DOHH2 (cell line): ENCODE data around the gene MTARC1.

Experiments used
- H3F3A ChIP-seq: fragments of 200-600 bp; sonication (generic), shearing (Covaris generic); 2 replicates; pipeline ENCODE4 v1.6.0; 2016; ENCODE audit warnings: antibody characterized with exemption, mild to moderate bottlenecking; ENCODE audit not compliant: control insufficient read depth, insufficient read depth
- H3K27ac ChIP-seq: fragments of 200-600 bp; sonication (generic); 2 replicates; pipeline ENCODE4 v1.5.1; 2014; ENCODE audit warnings: low read depth, mild to moderate bottlenecking, low read length, moderate library complexity
- H3K27me3 ChIP-seq: fragments of 200-600 bp; sonication (generic); 2 replicates; pipeline ENCODE4 v1.6.1; 2014; ENCODE audit warnings: mild to moderate bottlenecking, low read length, mixed read lengths; ENCODE audit not compliant: control insufficient read depth
- H3K36me3 ChIP-seq: fragments of 200-600 bp; sonication (generic); 2 replicates; pipeline ENCODE4 v1.6.1; 2014; ENCODE audit warnings: mild to moderate bottlenecking, low read length, moderate library complexity, mixed read lengths; ENCODE audit not compliant: control insufficient read depth
- H3K4me1 ChIP-seq: fragments of 200-600 bp; sonication (generic); 2 replicates; pipeline ENCODE4 v1.6.1; 2014; ENCODE audit warnings: mild to moderate bottlenecking, low read length, mixed read lengths; ENCODE audit not compliant: control insufficient read depth
- H3K4me2 ChIP-seq: fragments of 200-600 bp; sonication (generic); 2 replicates; pipeline ENCODE4 v1.6.0; 2014; ENCODE audit warnings: mild to moderate bottlenecking, low read length, moderate library complexity
- H3K4me3 ChIP-seq: fragments of 200-600 bp; sonication (generic); 2 replicates; pipeline ENCODE4 v1.5.1; 2014; ENCODE audit warnings: mild to moderate bottlenecking, low read length, mixed read lengths
- H3K79me2 ChIP-seq: fragments of 200-600 bp; sonication (generic); 2 replicates; pipeline ENCODE4 v1.6.1; 2014; ENCODE audit warnings: mild to moderate bottlenecking, low read length, mixed read lengths; ENCODE audit not compliant: control insufficient read depth
- H3K9me2 ChIP-seq: fragments of 200-600 bp; sonication (generic); replicated peaks from 2 replicates; pipeline ENCODE4 v1.6.1; 2014; ENCODE audit warnings: mild to moderate bottlenecking, low read length, mixed read lengths; ENCODE audit not compliant: control insufficient read depth
- H3K9me3 ChIP-seq: fragments of 200-600 bp; sonication (generic); 2 replicates; pipeline ENCODE4 v1.6.1; 2014; ENCODE audit warnings: antibody characterized with exemption, low read length, mixed read lengths; ENCODE audit not compliant: control insufficient read depth, insufficient read depth
- H4K20me1 ChIP-seq: fragments of 200-600 bp; sonication (generic); 2 replicates; pipeline ENCODE4 v1.6.0; 2014; ENCODE audit warnings: low read depth, mild to moderate bottlenecking, antibody characterized with exemption, low read length, moderate library complexity; ENCODE audit not compliant: control insufficient read depth, insufficient read depth
- CTCF ChIP-seq: fragments of 200-600 bp; sonication (generic); IDR thresholded peaks from one replicate; pipeline ENCODE4 v1.5.1; 2014; ENCODE audit warnings: antibody characterized with exemption, mild to moderate bottlenecking, low read depth, low read length; ENCODE audit not compliant: poor library complexity, severe bottlenecking
- EZH2phosphoT487 ChIP-seq: fragments of 200-600 bp; sonication (generic); IDR thresholded peaks from 2 replicates; pipeline ENCODE4 v1.6.1; 2017; ENCODE audit warnings: borderline replicate concordance, mild to moderate bottlenecking, antibody characterized with exemption, low read length, moderate library complexity, mixed read lengths

The MTARC1 gene

DNA sequence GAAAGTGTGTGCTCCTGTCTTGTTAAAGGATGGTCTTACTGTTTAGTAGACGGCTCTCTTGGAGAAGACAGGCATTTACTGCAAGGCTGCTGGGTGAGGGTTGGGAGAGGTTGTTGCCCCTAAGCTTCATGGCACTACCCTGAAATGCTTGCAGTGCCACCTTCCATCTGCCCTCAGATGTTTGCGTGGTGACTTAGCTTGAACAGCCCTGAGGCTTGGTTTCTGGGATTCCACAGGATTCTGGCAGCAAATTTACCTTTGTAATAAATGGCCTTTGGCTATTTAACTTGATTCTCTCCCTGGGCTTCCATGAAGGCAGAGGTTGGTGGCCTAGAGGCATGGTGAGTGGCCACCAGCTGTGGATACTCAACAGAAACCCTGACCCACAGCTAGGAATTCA lies 11.6 kb downstream of the MTARC1 start:
- no peak for TF ChIP-seq CTCF
- no peak for TF ChIP-seq EZH2phosphoT487
- Histone ChIP-seq H3K4me3 (no peak overlapping the region), H3K4me2 (no peak overlapping the region), H3K9me2 (no peaks in the 10 kb centered on the region), H4K20me1 (no peaks in the 10 kb centered on the region), H3F3A (no peaks in the 10 kb centered on the region), H3K79me2 (no peaks in the 10 kb centered on the region), H3K27me3 (no peaks in the 10 kb centered on the region), H3K27ac (no peak overlapping the region), H3K9me3 (no peaks in the 10 kb centered on the region), H3K4me1 (no peaks in the 10 kb centered on the region), H3K36me3 (no peaks in the 10 kb centered on the region)

- H3K36me3 ChIP-seq: no peaks in the 10 kb centered on the region
- no peaks in the 10 kb centered on the region for H3F3A ChIP-seq
- no peaks in the 10 kb centered on the region for H3K9me2 ChIP-seq
- H3K79me2 ChIP-seq: no peaks in the 10 kb centered on the region
- H3K27ac ChIP-seq: no peak overlapping the region
- no peaks in the 10 kb centered on the region for H3K27me3 ChIP-seq
- no peak overlapping the region for H3K4me2 ChIP-seq
- H4K20me1 ChIP-seq: no peaks in the 10 kb centered on the region
- no peaks in the 10 kb centered on the region for H3K9me3 ChIP-seq
- TF ChIP-seq EZH2phosphoT487: no peak
- no peak for TF ChIP-seq CTCF
- no peaks in the 10 kb centered on the region for H3K4me1 ChIP-seq
- no peak overlapping the region for H3K4me3 ChIP-seq
These were observed 13.5 kb downstream of the MTARC1 start for GRCh38 chr1:220800262-220800661.

DNA sequence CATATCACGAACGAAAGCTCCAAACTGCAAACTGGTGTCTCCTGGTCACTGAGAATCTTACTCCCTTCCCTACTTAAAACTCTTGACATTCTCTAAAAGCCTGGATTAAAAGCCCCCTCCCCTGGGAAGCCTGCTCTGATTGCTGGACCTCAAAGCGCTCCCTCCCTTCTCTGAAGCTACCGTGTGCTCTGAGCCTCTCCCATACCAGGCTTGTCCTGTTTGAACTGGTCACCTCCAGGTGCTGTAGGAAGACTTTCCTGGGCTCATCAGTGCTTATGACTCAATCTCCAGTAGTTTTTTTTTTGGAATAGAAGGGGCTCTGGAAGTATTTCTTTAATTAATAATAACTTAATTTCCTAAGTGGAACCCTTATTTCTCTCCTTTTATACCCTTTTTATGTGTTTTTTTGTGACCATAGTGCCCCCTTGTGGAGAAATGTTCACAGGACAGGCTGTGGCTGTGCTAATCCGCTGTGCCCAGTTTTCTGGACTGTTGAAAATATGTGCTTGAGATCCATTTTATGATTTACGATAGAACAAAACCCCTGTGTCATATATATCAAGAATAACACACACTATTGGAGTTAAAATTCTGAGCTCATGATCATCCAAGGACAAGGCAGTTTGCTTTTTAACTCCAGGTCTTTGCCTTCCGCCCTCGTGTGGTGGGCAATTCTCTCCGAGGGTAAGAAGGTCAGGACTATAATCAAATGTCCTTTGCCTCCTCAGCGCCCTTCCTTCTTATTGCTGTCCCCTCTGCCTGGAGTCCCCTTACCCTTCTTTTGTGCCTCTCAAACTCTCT lies 16.9 kb downstream of the MTARC1 start:
- no peaks in the 10 kb centered on the region for H3K36me3 ChIP-seq
- no peak overlapping the region for H3K4me2 ChIP-seq
- TF ChIP-seq EZH2phosphoT487 (no peak), CTCF (peak; percentile 79)
- H4K20me1 ChIP-seq: no peaks in the 10 kb centered on the region
- no peaks in the 10 kb centered on the region for H3K9me3 ChIP-seq
- H3F3A ChIP-seq: no peaks in the 10 kb centered on the region
- H3K9me2 ChIP-seq: no peaks in the 10 kb centered on the region
- no peaks in the 10 kb centered on the region for H3K79me2 ChIP-seq
- no peak overlapping the region for H3K27ac ChIP-seq
- peaks cover 3% of the 10 kb centered on the region; the same call in 1 of the 2 replicates for H3K27me3 ChIP-seq
- H3K4me1 ChIP-seq: no peaks in the 10 kb centered on the region
- H3K4me3 ChIP-seq: no peak overlapping the region
